SK-N-SH treated with all-trans-retinoic acid at 6 μM for 48 hours (cell line): Measurements from ENCODE around the gene ZFAND5.

Source experiments
- ARNTL ChIP-seq: fragments of 450-650 bp; formaldehyde crosslinking; IDR thresholded peaks from 2 replicates; pipeline ENCODE4 v1.5.0; 2020; ENCODE audit warnings: low read depth, mild to moderate bottlenecking, moderate library complexity, borderline replicate concordance
- CREB5 ChIP-seq: fragments of 250-450 bp; sonication (Bioruptor Pico); IDR thresholded peaks from 2 replicates; pipeline ENCODE4 v1.5.1; 2020; ENCODE audit warnings: low read depth, mild to moderate bottlenecking, moderate library complexity
- CSDC2 ChIP-seq: fragments of 250-450 bp; sonication (Bioruptor Pico); IDR thresholded peaks from 2 replicates; pipeline ENCODE4 v1.5.0; 2020; ENCODE audit warnings: mild to moderate bottlenecking, moderate library complexity
- TCF4 ChIP-seq: fragments of 250-450 bp; sonication (Bioruptor Pico); IDR thresholded peaks from 2 replicates; pipeline ENCODE4 v1.8.0; 2021; ENCODE audit warnings: mild to moderate bottlenecking, moderate library complexity, borderline replicate concordance
- ZFP3 ChIP-seq: fragments of 250-450 bp; sonication (Bioruptor Pico); IDR thresholded peaks from 2 replicates; pipeline ENCODE4 v1.5.0; 2020; ENCODE audit warnings: mild to moderate bottlenecking, moderate library complexity
- ZFP30 ChIP-seq: fragments of 450-650 bp; formaldehyde crosslinking; IDR thresholded peaks from 2 replicates; pipeline ENCODE4 v1.5.0; 2022; ENCODE audit warnings: mild to moderate bottlenecking, moderate library complexity
- TF ChIP-seq, protein P1 (sequence below): fragments of 250-450 bp; sonication (Bioruptor Pico); IDR thresholded peaks from 2 replicates; pipeline ENCODE4 v1.8.0; 2020; ENCODE audit warnings: mild to moderate bottlenecking, moderate library complexity, borderline replicate concordance

- TF ChIP-seq ARNTL (CRISPR knock-in tag) (no peak), CREB5 (CRISPR knock-in tag) (no peak), TCF4 (CRISPR knock-in tag) (no peak), ZFP3 (CRISPR knock-in tag) (no peak), ZFP30 (CRISPR knock-in tag) (no peak), CSDC2 (no peak)
- TF ChIP-seq, protein P1, sequence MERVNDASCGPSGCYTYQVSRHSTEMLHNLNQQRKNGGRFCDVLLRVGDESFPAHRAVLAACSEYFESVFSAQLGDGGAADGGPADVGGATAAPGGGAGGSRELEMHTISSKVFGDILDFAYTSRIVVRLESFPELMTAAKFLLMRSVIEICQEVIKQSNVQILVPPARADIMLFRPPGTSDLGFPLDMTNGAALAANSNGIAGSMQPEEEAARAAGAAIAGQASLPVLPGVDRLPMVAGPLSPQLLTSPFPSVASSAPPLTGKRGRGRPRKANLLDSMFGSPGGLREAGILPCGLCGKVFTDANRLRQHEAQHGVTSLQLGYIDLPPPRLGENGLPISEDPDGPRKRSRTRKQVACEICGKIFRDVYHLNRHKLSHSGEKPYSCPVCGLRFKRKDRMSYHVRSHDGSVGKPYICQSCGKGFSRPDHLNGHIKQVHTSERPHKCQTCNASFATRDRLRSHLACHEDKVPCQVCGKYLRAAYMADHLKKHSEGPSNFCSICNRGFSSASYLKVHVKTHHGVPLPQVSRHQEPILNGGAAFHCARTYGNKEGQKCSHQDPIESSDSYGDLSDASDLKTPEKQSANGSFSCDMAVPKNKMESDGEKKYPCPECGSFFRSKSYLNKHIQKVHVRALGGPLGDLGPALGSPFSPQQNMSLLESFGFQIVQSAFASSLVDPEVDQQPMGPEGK, result no peak
Measured at GRCh38 chr9:72349240-72349639, 15.8 kb downstream of the ZFAND5 start.
